Endodermal cell (in vitro differentiated cells): ENCODE data around the gene ZBTB7C. TPM values are rescaled to one million over a fixed set of nuclear protein-coding genes. Genes with fewer than 3 reads are reported as not detected.
A peak's percentile ranks its signal among the peaks of the same experiment; 100 is the strongest.

Experiments
- DNase-seq: peaks from one replicate; pipeline ENCODE4 v3.0.0-alpha.2; 2017
- H3K27ac ChIP-seq: 2 replicates; pipeline ENCODE4 v1.5.1; 2013; ENCODE audit warnings: mild to moderate bottlenecking, low read depth, low read length, moderate library complexity
- H3K27me3 ChIP-seq: 2 replicates; pipeline ENCODE4 v1.6.1; 2013; ENCODE audit warnings: mild to moderate bottlenecking, low read length, moderate library complexity; ENCODE audit not compliant: insufficient read depth, control insufficient read depth, poor library complexity, severe bottlenecking
- H3K36me3 ChIP-seq: 2 replicates; pipeline ENCODE4 v1.7.0; 2013; ENCODE audit warnings: mild to moderate bottlenecking, low read length, moderate library complexity; ENCODE audit not compliant: control insufficient read depth, insufficient read depth
- H3K4me1 ChIP-seq: one replicate; pipeline ENCODE4 v1.7.0; 2013; ENCODE audit warnings: low read length; ENCODE audit not compliant: control insufficient read depth, insufficient read depth
- H3K4me3 ChIP-seq: 2 replicates; pipeline ENCODE4 v1.5.1; 2013; ENCODE audit warnings: mild to moderate bottlenecking, low read length, moderate library complexity
- H3K9ac ChIP-seq: 2 replicates; pipeline ENCODE4 v1.6.1; 2013; ENCODE audit warnings: mild to moderate bottlenecking, low read length, moderate library complexity; ENCODE audit not compliant: poor library complexity, severe bottlenecking; ENCODE audit errors: extremely low read depth
- H3K9me3 ChIP-seq: 2 replicates; pipeline ENCODE4 v1.6.1; 2013; ENCODE audit warnings: mild to moderate bottlenecking, low read length, moderate library complexity; ENCODE audit not compliant: control insufficient read depth
- H3K27ac Mint-ChIP-seq: 2 replicates; pipeline ENCODE4 v1.8.0; 2020; ENCODE audit warnings: mixed read lengths
- H3K27me3 Mint-ChIP-seq: 2 replicates; pipeline ENCODE4 v1.8.0; 2021; ENCODE audit warnings: mild to moderate bottlenecking, mixed read lengths; ENCODE audit not compliant: insufficient read depth
- H3K36me3 Mint-ChIP-seq: 2 replicates; pipeline ENCODE4 v1.8.0; 2020; ENCODE audit warnings: low read depth, mixed read lengths
- H3K4me1 Mint-ChIP-seq: 2 replicates; pipeline ENCODE4 v1.8.0; 2020; ENCODE audit warnings: mixed read lengths
- H3K4me3 Mint-ChIP-seq: 2 replicates; pipeline ENCODE4 v1.8.0; 2020; ENCODE audit warnings: mild to moderate bottlenecking, moderate library complexity, mixed read lengths
- H3K9me3 Mint-ChIP-seq: 2 replicates; pipeline ENCODE4 v1.8.0; 2020; ENCODE audit warnings: mild to moderate bottlenecking, mixed read lengths
- CTCF ChIP-seq: fragments of 200-600 bp; sonication (generic); conservative IDR thresholded peaks from 2 replicates; pipeline ENCODE4 v1.5.0; 2021; ENCODE audit warnings: antibody characterized with exemption, mild to moderate bottlenecking
- WGBS, 2 experiments: methylation state at CpG; one replicate each; pipeline versions ENCODE4 v1.1.5 to v1.1.7; 2013; ENCODE audit warnings: missing lambda C conversion rate in 2 of 2, mixed read lengths in 1 of 2; ENCODE audit not compliant: insufficient coverage in 1 of 2, insufficient read length in 1 of 2; 5-methylcytosine and 5-hydroxymethylcytosine counted together
- total RNA-seq, 2 donors: library from RNA; stranded (reverse); fragmentation: NEBNext Ultra II Directional in 1 of 2; extraction: Animal tissue kit (Norgen Biotek cat#: 25700) in 1 of 2; gene quantifications; 2 replicates in 1 of 2; 3 replicates in 1 of 2; pipeline ENCODE4 v1.2.1, GENCODE V29; 2021

ZBTB7C gene
- total RNA-seq, 2 donors from 2014 or later: 0.31 to 0.62 TPM

GRCh38 chr18:48190994-48191393 lies 218.2 kb downstream of the ZBTB7C start:
- Mint-ChIP-seq H3K9me3 (no peaks in the 10 kb centered on the region), H3K36me3 (no peaks in the 10 kb centered on the region), H3K27ac (no peak overlapping the region), H3K4me3 (no peak overlapping the region), H3K4me1 (peaks cover 17% of the 10 kb centered on the region), H3K27me3 (peaks cover 5% of the 10 kb centered on the region)
- no peak for DNase-seq
- peaks cover 12% of the 10 kb centered on the region for H3K4me1 ChIP-seq
- no peak overlapping the region for H3K4me3 ChIP-seq
- no peak overlapping the region for H3K27ac ChIP-seq
- no peaks in the 10 kb centered on the region for H3K9me3 ChIP-seq
- H3K27me3 ChIP-seq: no peaks in the 10 kb centered on the region
- 60 to 87% methylated on average over 1 to 7 of the region's 7 CpGs for WGBS, 2 experiments
- no peak for TF ChIP-seq CTCF
- H3K36me3 ChIP-seq: no peaks in the 10 kb centered on the region
- H3K9ac ChIP-seq: no peak overlapping the region

GRCh38 chr18:48188609-48189008 lies 220.6 kb downstream of the ZBTB7C start:
- Histone ChIP-seq H3K9me3 (no peaks in the 10 kb centered on the region), H3K36me3 (no peaks in the 10 kb centered on the region), H3K27me3 (no peaks in the 10 kb centered on the region), H3K4me3 (no peak overlapping the region), H3K27ac (no peak overlapping the region), H3K4me1 (peaks cover 7% of the 10 kb centered on the region), H3K9ac (no peak overlapping the region)
- no peak for TF ChIP-seq CTCF
- peak; percentile 7 for DNase-seq
- H3K27ac Mint-ChIP-seq: no peak overlapping the region
- H3K9me3 Mint-ChIP-seq: no peaks in the 10 kb centered on the region
- H3K4me1 Mint-ChIP-seq: peaks cover 8% of the 10 kb centered on the region
- no peak overlapping the region for H3K4me3 Mint-ChIP-seq
- peaks cover 15% of the 10 kb centered on the region for H3K27me3 Mint-ChIP-seq
- H3K36me3 Mint-ChIP-seq: no peaks in the 10 kb centered on the region
- WGBS, 2 experiments: 93 to 100% methylated on average over 1 to 2 of the region's 2 CpGs

GRCh38 chr18:48186861-48187260 lies 222.3 kb downstream of the ZBTB7C start:
- no peaks in the 10 kb centered on the region for H3K9me3 Mint-ChIP-seq
- DNase-seq: no peak
- H3K27me3 Mint-ChIP-seq: peaks cover 15% of the 10 kb centered on the region

More at GRCh38 chr18:48186861-48187260, 222.3 kb downstream of the ZBTB7C start:
- Histone ChIP-seq H3K4me3 (no peak overlapping the region), H3K9me3 (no peaks in the 10 kb centered on the region), H3K9ac (no peak overlapping the region), H3K36me3 (no peaks in the 10 kb centered on the region), H3K27me3 (no peaks in the 10 kb centered on the region), H3K4me1 (peaks cover 7% of the 10 kb centered on the region), H3K27ac (peak overlapping the region; percentile 90)
- Mint-ChIP-seq H3K27ac (no peak overlapping the region), H3K4me1 (peaks cover 8% of the 10 kb centered on the region), H3K4me3 (no peak overlapping the region), H3K36me3 (no peaks in the 10 kb centered on the region)
- 88 to 89% methylated on average over 3 to 6 of the region's 6 CpGs for WGBS, 2 experiments
- no peak for TF ChIP-seq CTCF
